HG02759 (cell line): ENCODE data around the gene TRPM2.
"Not testable (repeated sequence)": the region's sequence is repeated elsewhere in the genome, so short reads cannot be mapped to it uniquely, and the experiment has no call there.

ENCODE experiments used
- ATAC-seq: cut with Tn5 transposase; IDR thresholded peaks from one replicate; pipeline ENCODE4 v1.9.1; 2021; ENCODE audit warnings: mild to moderate bottlenecking, moderate library complexity; ENCODE audit not compliant: unreplicated experiment

TRPM2 gene

DNA sequence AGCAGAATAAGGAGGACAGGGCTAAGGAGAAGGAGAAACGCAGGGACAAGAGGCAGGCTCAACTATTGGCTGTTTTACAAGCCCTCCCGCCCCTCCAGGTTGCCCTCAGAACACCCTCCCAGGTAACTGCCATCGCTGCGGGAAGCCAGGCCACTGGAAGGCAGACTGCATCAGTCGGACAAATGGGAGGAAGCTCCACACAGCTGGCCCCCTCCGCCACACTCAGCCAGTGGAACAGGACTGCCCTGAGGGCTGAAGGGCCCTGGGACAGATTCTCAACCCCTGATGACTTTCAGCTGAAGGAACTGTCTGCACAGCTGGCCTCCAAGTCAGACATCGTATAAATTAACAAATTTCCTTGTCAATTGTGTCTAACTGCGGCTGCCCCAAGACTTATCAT lies 123.7 kb downstream of the TRPM2 start:
- ATAC-seq = no peak

DNA sequence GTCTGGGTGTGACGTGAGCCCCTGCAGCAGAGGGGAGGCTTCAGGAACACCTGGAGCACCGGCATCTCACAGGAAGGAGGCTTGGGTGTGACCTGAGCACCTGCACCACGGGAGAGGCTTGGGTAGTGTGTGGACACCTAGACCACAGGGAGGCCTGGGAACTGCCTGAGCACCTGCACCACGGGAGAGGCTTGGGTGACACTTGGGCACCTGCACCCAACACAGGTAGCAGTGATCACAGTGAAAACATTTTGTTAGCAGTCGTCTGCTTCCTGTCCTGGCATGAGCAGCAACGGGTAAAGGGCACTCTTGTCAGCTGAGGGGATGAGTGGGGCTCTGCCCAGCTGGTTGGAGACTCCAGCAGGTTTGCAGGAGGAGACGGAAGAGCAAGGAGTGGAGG lies 124.3 kb downstream of the TRPM2 start:
- ATAC-seq = no peak

DNA sequence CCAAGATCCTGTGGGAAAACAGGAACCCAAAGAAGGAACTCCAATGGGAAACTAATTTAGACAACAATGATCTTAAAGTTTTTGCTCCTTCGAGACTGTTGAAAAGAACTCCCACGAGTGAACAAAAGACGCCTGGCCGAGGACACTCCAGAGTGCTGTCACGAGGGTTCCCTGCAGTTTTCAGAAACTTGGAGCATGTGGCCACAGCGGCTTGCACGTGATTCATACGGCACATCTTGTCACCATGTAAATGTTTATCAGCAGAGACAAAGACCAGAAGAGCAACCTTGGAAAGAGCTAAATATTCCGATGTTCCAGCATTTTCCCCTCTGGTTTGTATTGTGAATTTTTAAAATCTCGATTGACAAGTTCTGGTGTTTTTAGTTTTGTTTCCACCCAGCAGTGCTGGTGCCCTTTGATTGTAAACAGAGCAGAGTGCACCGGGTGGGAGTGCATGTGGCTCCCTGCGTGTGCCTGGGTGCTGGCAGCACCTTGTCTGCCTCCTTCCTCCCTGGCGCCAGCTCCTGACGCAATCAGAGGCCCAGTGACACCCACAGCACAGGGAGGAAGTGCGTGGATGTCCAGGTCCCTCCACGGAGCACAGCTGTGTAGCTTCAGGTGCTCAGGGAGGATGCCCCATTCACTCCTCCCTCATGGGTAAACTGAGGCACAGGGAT lies 124.8 kb downstream of the TRPM2 start:
- no peak for ATAC-seq

DNA sequence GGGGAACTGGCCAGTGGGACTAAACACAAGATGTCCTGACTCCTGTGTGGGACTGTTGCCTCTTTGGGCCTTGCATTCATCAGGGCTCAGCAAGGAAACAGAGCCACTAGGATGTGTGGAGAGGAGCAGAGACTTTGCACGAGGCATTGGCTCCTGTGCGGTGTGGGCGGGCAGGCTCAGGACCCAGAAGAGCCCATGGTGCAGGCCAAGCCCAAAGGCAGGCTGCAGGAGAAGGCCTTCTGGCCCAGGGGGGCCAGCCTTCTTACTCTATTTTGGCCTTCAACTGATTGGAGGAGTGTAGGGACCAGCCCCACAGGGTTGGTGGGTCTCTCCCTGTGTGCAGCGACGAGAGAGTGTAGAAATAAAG lies 125.4 kb downstream of the TRPM2 start:
- no peak for ATAC-seq

DNA sequence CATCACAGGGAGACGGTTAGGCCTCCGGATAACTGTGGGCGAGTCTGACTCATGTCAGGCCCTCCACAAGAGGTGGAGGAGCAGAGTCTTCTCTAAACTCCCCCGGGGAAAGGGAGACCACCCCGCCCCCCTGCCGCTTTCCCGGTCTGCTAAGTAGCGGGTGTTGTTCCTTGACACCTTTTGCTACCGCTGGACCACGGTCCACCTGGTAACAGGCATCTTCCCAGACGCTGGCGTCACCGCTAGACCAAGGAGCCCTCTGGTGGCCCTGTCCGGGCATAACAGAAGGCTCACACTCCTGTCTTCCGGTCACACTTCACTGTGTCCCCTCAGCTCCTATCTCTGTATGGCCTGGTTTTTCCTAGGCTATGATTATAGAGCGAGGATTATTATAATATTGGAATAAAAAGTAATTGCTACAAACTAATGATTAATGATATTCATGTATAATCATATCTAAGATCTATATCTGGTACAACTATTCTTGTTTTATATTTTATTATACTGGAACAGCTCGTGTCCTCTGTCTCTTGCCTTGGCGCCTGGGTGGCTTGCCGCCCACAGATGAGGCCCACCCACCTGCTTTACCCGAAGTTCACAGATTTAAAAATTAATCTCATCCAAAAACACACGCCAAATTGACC lies 126.3 kb downstream of the TRPM2 start:
- ATAC-seq = not testable (repeated sequence)

DNA sequence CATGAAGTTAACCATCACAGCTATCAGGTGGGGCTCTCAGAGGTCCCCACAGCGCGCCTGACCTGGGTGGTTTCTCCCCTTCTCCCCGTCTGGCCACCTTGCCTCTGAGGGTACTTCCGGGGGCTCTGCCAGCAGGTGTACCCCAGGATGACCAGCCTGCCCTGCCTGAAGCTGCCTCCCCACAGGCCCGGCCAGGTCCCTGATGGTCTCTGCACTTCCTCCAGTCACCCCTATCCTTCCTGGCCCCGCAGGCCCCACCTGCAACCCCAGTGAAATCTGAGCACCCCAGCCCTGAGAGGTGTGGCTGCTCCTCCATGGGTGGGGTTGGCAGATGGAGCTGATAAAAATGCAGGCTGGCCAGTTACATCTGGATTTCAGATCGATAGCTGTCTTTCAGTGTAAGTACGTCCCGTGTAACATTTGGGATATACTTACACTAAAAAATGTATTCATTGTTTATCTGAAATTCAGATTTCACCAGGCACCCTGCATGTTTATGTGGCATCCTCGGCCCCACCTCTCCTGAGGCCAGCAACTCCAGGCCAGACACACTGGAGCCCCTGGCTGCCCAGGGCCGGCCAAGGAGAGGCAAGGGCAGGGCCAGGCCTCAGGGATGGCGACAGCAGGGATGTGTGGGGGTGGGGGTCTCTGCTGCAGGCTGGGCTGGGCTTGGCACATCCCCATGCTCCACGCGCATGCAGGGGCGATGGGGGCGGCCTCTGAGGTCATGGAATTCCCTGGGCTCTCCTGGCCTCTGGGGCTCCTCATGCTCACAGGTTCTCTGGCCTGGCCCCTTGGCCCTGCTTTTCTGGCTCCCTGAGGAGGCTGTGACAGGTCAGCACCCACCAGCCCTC lies 127.0 kb downstream of the TRPM2 start:
- ATAC-seq = no peak

DNA sequence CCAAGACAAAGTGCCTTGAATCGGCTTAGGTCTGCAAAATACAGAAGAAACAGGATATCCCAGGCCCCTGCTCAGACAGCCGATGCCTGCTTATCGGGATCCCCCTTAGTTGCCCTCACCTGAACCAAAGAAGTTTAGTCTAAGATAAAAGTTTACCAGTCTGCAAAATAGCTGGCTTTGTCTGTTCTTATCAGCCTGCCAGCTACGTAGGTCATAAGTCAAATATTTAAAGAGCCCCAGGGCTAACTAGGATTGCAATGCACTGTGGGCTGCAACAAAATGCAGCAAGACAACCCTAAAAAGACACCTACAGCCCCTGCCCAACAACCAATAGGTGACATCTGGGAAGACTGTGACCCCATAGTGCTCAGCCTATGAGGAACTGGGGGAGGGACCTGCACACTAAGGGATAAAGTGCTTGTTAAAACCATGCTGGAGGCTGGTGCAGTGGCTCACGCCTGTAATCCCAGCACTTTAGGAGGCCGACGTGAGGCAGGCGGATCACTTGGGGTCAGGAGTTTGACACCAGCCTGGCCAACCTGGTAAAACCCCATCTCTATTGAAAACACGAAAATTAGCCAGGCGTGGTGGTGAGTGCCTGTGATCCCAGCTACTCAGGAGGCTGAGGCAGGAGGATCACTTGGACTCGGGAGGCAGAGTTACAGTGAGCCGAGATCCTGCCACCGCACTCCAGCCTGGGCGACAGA lies 129.3 kb downstream of the TRPM2 start:
- no peak for ATAC-seq

DNA sequence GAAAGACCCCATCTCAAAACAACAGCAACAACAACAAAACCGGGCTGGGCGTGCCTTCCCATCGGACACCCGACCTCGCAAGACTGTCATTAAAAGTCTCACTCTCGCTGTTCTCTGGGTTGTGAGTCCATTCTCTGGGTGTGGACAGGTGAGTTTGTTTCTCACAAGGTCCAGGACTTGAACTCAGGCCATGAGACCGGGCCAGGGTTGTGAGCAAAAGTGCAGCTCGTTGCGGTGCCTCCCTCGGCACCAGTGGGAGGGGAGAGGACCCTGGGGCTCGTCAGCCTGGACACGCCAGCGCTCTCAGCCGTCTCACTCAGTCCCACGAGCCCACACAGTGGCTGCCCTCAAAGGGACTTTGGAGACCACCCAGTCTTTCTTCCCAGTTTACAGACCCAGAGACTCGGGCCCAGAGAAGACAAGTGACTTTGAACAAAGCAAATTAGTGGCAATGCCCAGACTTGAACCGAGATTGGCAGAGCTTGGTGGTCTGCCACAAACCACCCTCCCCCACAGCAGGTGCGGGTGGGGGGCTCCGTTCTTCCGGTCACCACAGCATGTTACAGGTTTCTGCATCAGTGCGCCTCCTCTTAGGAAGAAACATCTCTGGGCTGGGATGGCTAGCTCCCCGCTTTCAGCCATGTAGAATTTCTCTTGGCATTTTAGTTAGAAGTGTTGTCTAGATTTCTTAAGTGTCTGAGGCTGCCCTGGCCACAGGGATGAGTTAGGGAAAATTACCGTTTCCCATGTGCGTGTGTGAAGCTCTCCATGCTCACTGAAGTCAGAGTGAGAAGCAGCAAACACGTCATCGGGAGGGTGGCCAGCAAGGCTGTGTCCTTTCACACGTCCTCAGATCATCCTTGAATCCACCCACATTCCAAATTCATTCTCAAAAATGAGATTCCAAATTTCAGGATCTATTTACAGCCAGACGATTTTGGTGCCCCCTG lies 130.1 kb downstream of the TRPM2 start:
- ATAC-seq = no peak

DNA sequence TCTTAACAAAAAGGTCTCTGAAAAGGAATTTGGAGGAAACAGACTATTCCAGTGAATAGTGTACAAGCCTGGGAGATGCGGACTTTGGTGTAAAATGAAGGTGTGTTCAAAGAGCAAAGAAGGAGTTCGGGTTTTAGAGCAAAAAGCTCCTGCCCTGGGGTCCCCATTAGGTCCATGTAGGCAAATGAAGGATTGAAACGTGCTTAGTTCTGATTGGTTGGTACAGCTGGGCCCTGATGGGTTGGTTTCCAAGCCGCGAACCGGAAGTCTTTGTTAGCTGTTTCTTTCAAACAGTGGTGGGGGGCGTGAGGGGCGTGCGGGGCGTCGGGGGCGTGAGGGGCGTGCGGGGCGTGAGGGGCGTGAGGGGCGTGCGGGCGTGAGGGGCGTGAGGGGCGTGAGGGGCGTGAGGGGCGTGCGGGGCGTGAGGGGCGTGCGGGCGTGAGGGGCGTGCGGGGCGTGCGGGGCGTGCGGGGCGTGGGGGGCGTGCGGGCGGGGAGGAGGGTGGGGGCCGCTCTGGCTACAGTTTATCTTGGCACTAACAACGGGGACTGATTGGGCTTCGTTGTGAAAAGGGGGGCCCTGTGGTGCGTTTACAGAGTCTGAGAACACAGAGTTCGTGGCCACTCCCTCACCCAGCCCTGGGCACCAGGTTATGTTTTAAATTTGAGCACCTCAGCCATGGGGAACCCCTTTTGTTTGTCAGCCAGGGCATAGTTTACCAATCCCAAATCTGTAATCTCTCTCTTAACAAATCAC lies 131.3 kb downstream of the TRPM2 start:
- ATAC-seq = no peak

DNA sequence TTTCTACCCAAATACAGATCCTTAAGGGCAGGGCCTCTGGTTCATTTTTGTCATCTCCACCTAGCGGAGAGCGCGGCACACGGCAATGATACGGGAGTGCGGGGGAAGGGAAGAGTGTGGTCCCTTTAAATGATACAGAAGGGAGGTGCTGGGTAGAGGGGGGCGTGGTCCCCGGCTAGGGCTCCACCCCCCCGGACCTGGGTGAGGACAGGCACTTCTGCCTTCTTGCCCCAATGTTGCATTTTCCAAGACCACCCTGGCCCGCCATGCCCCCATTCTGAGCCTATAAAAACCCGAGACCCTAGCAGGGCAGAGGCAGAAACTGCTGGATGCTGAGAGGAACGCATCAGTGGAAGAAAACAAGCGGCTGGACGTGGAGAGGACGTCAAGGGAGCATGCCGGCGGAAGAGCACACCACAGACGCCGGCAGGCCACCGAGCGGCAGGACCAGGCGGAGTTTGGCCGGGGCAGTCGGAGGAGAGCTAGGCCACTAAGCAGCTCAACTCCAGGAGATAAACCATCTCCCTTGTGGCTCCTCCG lies 131.9 kb downstream of the TRPM2 start:
- ATAC-seq = no peak

DNA sequence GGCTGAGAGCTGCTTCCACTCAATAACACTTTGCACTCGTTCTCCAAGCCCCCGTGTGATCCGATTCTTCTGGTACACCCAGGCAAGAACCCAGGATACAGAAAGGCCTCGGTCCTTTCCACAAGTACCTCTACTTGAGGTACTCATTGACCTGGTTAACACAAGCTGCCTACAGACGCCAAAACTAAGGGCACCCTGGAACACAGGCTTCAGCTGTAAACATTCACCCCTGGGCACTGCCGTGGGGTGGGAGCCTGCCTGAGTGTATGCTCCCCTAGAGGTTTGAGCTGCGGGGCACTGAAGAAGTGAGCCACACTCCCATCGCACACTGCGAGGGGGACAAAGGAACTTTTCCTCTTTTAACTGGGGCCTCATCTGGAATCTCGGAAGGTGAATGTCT lies 132.4 kb downstream of the TRPM2 start:
- ATAC-seq = no peak

DNA sequence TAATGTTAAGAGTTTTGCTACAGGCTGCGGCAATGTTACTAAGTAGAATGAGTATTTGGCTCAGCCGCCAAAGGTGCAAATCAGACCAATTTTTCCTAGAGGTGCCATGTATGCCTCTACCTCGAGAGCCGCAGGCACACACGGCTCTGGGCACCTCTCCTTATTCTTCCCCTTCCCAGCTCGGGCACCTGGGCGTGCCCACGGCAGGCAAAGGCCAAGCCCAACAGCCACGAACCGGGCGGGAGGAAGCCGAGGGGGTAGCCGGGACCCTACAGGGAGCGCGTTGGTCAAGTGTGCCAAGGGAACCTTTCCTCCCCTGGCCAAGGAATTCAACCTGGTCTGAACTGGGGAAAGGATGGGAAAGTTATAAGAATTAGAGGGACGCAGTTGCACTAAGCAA lies 132.9 kb downstream of the TRPM2 start:
- no peak for ATAC-seq

DNA sequence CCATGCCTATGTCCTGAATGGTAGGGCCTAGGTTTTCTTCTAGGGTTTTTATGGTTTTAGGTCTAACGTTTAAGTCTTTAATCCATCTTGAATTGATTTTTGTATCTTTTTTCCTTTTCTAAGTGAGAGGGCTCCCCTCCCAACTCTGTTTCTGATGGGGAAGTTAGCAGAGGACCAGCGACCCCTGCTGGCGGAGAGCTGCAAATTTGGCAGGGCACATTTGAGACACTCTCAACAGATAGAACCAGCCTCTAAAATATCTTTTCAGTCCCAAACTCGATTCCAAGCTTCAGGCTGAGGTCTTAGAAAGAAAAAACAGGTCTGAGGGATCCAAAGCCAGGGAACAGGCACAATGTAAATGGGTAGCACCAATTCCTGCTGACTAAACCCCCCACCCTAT lies 134.4 kb downstream of the TRPM2 start:
- no peak for ATAC-seq

DNA sequence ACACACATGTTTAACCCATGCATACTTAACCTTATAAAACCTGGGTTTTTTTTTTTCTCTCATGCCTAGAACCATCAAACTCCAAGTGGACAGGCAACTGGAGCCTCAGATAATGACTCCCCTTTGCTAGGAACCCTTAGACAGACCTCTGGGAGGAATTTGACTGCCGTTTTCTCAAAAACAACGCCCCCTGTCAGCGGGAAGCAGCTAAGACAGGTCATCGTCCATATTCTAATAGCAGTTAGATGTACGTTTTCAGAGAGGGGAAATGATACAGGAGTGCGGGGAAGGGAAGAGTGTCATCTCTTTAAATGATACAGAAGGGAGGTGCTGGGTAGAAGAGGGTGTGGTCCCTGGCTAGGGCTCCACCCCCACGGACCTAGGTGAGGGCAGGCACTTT lies 136.5 kb downstream of the TRPM2 start:
- no peak for ATAC-seq

DNA sequence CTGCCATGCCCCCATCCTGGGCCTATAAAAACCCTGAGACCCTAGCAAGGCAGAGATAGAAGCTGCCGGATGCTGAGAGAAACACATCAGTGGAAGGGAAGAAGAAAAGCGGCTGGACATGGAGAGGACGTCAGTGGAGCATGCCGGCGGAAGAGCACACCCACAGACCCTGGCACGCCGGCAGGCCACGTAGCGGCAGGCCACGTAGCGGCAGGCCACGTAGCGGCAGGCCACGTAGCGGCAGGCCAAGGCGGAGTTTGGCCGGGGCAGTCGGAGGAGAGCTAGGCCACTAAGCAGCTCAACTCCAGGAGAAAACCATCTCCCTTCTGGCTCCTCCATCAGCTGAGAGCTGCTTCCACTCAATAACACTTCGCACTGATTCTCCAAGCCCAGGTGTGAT lies 137.0 kb downstream of the TRPM2 start:
- ATAC-seq = no peak

DNA sequence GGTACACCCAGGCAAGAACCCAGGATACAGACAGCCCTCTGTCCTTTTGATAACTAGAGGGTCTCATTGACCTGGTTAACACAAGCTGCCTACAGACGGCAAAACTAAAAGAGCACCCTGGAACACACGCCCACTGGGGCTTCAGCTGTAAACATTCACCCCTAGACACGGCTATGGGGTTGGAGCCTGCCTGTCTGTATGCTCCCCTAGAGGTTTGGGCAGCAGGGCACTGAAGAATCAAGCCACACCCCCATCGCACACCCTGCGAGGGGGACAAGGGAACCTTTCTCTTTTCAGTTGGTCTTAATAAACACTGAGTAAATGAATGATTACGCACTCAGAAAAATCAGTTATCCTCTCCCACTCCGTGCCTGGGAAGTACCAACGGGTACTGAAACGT lies 137.4 kb downstream of the TRPM2 start:
- ATAC-seq = no peak
